GM18867 (cell line): ENCODE data around the gene ESPL1.

Source experiments
- ATAC-seq: cut with Tn5 transposase; IDR thresholded peaks from one replicate; pipeline ENCODE4 v1.9.1; 2021; ENCODE audit warnings: mild to moderate bottlenecking, moderate library complexity; ENCODE audit not compliant: unreplicated experiment

The ESPL1 gene

GRCh38 chr12:53333845-53334244, 65.7 kb downstream of the ESPL1 start:
- no peak for ATAC-seq

GRCh38 chr12:53334822-53335221, 66.7 kb downstream of the ESPL1 start:
- no peak for ATAC-seq

DNA sequence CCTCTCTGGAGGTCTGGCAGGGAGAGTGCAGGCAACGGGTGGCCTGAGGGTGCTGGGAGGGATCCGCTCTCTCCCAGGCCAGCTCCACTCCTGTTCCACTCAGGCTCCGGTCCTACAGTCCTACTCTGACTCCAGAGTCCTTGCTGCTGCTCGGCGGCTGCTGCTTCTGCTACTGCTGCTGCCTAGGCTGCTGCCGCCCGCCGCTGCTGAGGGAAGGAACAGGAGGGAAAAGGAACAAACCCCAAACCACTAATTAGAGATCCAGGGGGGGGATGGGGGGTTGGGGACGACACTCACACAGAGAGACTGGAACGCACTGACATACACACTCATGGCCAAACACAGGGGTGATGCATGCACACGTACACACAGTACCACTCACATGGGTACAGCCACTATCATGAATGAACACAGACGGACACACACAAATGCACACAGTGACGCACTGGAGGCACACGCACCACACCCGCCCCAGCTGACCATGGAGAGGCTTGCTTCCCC, 68.1 kb downstream of the ESPL1 start, which contains the start of gene SP7:
Gene SP7, minus strand, starts transcription at position 174 of the 501 bp plus-strand sequence. CDS start 708 bp downstream, outside the sequence.
- ATAC-seq: no peak

GRCh38 chr12:53338017-53338416, 69.9 kb downstream of the ESPL1 start:
- ATAC-seq: no peak

- no peak for ATAC-seq
These were observed 70.8 kb downstream of the ESPL1 start for GRCh38 chr12:53338916-53339315.

- ATAC-seq: no peak
These were observed 72.3 kb downstream of the ESPL1 start for GRCh38 chr12:53340398-53340797.
